ENCODE results near the gene CADM2.

GRCh38 chr3:85377115-85377514 is 418.3 kb downstream of the CADM2 start:
- TF ChIP-seq CTCF (IDR thresholded peaks at IDR 0.05) = no peak
- TF ChIP-seq ZFX (IDR thresholded peaks at IDR 0.05; ENCODE audit: borderline replicate concordance) = no peak
